GM19455 (cell line): ENCODE data around the gene TNIK.

Source experiments
- ATAC-seq: cut with Tn5 transposase; IDR thresholded peaks from one replicate; pipeline ENCODE4 v1.9.1; 2021; ENCODE audit not compliant: unreplicated experiment

TNIK gene

DNA sequence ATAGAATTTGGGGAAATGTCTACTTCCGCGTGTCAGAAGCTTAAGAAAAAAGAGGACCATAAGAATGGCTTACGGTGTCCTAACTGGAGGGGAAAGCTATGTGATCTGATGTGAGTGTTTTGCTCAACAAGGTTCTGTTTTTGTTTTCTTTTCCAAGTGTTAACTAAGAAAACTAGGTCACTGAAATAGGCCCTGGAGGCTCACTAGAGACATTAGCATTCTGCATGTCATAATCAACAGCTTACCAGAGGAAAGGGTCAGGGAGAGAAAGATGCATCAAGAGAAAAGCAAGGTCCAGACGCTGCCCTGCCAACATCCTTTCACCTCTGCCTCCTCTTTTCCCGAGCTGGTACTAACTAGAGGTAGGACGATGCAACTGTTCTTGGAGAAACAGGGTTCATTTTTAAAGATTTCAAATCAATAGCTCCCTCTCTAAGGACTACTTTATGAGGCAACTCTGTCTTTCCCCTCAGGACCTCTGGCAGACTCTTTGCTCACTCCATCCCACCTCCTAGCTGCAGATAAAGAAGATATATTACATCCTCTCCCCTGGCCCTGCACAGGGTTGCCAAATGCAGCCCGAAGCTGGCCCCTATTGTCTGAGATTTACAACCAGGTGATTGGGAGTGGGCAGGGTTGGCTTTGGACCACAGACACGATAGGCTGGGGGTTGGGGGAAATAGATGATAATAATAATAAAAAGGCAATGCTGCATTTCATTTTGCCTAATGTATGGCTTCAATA, 223.8 kb downstream of the TNIK start:
- no peak for ATAC-seq

DNA sequence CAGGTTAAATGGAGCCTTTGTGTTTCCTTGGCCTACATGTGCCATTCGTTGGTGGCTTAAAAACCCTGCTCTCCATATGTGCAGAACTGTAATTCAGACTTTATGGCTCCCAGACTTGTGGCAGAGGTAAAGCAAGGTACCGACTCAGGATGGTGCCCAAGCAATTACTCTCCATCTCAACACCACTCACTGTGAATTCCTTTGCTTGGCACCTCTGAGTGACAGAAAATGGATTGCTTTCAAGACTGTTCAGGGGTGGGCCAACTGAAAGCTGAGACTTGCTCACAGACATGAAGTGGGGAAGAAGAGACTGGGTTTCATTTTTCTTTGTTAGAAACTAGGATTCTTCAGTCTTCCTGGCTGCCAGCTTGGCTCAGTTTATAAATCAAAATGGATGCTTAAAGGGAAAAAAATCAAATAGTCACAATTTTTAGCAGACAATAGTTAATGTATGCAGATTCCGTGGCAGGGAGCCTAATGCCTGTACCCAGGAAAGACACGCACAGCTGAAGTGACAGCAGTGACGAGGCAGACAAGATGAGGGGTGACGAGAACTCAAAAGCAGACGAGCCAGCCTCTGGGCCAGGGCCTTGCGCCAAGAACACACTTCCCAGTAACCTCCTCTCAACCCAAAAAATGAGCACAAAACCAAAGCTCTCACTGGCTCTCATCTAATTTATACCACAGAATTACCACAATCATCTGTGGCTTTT, 225.8 kb downstream of the TNIK start:
- no peak for ATAC-seq

- ATAC-seq: no peak
These were observed 228.8 kb downstream of the TNIK start for GRCh38 chr3:171231361-171231760.

GRCh38 chr3:171230865-171231264, 229.3 kb downstream of the TNIK start:
- no peak for ATAC-seq

DNA sequence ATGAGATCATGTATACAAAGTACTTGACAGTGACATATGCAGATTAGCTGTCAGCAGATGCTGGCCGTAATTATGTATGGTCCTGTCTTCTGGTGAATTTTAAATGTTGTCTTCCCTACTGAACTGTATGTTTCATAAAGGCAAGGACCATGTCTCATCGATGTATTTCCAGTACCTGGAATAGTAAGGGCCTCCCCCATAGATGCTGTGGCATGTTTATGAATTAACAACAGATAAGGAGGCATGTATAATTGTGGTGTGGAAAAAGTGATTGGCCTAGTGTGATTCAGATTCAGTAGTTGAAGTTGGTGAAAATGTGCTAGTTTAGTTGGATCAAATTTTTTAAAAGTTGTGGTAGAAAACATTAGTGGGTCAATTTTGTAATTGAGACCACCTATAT, 231.0 kb downstream of the TNIK start:
- no peak for ATAC-seq

- ATAC-seq: no peak
These were observed 232.0 kb downstream of the TNIK start for GRCh38 chr3:171228240-171228639.

- no peak for ATAC-seq
These were observed 232.4 kb downstream of the TNIK start for GRCh38 chr3:171227828-171228227.

DNA sequence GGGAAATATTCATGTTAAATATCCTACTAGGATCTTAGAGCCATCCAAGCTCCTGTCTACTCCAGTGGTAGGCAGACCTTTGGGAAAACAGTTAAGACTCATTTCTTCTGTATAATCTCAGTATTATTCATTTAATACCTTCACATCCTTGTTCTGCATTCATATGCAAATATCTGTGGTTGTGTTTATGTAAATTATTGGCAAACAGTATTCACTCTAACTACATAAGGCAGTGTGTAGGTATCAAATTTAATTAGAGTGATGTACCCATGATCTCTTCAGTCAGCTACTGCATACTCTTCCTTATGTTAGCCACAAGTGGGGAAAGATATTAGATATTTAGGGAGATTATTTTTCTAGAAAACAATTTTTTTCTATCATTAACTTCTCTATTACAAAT, 232.8 kb downstream of the TNIK start:
- ATAC-seq: no peak

GRCh38 chr3:171226794-171227193, 233.4 kb downstream of the TNIK start:
- ATAC-seq: no peak

- ATAC-seq: no peak
These were observed 234.5 kb downstream of the TNIK start for GRCh38 chr3:171225708-171226107.

GRCh38 chr3:171225165-171225564, 235.0 kb downstream of the TNIK start:
- no peak for ATAC-seq

GRCh38 chr3:171223396-171223795, 236.8 kb downstream of the TNIK start:
- no peak for ATAC-seq

- ATAC-seq: no peak
These were observed 237.2 kb downstream of the TNIK start for GRCh38 chr3:171222995-171223394.

- no peak for ATAC-seq
These were observed 238.6 kb downstream of the TNIK start for GRCh38 chr3:171221597-171221996.

- no peak for ATAC-seq
These were observed 239.1 kb downstream of the TNIK start for GRCh38 chr3:171221104-171221503.

GRCh38 chr3:171219258-171219657, 240.9 kb downstream of the TNIK start:
- ATAC-seq: no peak

GRCh38 chr3:171218069-171218468, 242.1 kb downstream of the TNIK start:
- ATAC-seq: no peak

DNA sequence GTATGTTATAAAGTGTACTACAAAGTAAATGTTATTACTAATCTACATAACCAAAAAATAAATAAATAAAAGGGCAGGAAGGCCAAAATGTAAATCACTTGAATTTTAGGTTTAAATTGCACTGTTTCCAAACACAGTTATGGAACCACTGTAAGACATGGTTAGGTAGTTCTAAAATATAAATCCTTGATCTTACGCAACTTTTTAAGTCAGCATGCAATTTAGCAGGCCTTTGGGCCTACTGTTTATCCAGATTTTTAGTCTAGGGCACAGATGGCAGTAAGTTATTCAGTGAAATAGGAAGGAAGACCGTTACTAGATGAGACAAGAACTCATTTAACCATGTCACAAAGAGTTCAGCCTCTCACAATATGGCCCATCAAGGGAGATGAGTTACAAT, 246.3 kb downstream of the TNIK start:
- no peak for ATAC-seq

- ATAC-seq: no peak
These were observed 247.0 kb downstream of the TNIK start for GRCh38 chr3:171213178-171213577.

- no peak for ATAC-seq
These were observed 247.6 kb downstream of the TNIK start for GRCh38 chr3:171212648-171213047.

DNA sequence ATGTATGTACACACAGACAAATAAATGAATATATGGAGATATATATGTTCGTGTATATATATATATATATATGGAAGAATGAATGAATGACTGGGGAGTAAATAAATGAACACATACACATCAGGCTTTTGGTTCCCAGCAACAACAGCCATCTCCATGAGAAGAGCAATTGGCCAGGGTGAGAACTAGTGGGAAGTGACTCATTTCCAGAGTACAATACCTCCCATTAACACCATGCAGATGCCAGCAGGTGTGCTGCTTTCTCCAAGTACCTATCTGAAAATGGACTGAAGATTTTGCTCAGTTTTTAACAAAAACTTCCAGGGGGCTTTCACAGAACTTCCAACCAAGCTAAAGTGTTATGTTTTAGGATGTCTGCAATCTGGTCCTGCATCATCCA, 253.9 kb downstream of the TNIK start:
- ATAC-seq: no peak

- ATAC-seq: no peak
These were observed 255.3 kb downstream of the TNIK start for GRCh38 chr3:171204942-171205341.

GRCh38 chr3:171201825-171202224, 258.4 kb downstream of the TNIK start:
- no peak for ATAC-seq
